Measurements from ENCODE around the gene C1orf167. TPM values are rescaled to one million over a fixed set of nuclear protein-coding genes. Genes with fewer than 3 reads are reported as not detected.

Gene C1orf167, protein sequence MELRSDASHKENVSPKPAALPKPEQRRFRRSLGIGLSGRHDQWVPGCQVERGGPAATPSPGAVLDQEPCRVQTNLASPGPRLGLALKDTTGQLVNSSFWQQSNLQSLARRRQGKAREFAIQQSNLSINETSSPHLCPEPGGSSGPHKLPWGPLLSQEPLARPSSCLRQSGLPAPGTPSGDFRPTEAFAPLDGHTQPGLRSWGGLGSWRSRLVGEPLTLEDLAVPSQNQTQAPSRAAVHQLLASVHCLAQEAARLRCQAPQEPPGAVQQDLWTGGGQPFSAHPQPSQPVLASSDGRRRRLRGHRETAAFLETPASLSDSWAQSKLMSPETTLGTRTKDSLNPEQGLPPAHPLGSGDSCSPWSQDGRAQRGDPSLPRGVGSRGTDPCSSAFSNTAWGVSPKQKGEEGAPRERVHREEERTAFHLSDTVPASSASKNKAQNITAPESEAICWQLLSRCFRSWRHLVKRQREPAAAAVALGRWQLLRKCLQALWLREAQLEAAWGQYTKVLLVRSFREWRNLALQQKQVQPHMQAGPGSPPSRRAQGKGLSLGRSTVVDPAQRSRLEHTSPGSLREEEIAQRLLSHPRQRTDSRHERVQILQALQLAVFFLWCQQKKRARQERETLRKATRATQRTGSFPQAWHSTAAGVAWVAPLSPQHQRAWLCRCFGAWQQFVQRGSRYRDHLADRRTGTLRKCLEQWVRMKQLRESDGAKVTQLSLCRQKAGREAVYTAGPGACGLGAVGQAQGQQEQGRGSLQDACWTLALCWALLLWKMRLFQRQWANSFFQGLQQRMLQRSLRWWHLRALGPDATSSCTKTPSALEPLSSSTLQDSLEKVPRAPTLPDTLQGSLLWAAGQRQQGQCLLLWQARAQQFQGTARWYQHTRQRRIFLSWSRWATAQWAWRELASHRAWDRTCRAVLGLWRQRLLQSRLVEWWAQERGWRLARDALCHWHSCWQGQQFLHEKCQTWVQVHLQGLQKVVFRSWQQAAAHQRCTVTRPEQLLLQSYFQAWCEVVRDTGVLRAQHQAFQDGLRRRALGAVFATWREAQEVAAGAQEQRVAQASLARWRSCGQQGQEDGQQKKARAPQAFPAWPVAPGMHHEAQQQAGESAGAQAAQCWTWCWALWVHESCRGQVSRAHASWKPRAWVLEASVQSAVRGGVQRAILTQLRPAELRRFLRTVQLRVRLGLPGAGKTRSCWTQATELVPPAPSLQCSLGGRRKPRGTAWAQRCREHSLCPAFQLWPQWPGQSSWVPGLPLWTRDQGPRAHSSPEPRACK (N-terminal part only)
- not detected in 2 replicates for total RNA-seq

GRCh38 chr1:11761988-11762406, at the start of gene C1orf167:
Gene C1orf167 (plus strand): TSS chr1:11762193. CDS start chr1:11764401, 2,208 bp downstream.

DNA sequence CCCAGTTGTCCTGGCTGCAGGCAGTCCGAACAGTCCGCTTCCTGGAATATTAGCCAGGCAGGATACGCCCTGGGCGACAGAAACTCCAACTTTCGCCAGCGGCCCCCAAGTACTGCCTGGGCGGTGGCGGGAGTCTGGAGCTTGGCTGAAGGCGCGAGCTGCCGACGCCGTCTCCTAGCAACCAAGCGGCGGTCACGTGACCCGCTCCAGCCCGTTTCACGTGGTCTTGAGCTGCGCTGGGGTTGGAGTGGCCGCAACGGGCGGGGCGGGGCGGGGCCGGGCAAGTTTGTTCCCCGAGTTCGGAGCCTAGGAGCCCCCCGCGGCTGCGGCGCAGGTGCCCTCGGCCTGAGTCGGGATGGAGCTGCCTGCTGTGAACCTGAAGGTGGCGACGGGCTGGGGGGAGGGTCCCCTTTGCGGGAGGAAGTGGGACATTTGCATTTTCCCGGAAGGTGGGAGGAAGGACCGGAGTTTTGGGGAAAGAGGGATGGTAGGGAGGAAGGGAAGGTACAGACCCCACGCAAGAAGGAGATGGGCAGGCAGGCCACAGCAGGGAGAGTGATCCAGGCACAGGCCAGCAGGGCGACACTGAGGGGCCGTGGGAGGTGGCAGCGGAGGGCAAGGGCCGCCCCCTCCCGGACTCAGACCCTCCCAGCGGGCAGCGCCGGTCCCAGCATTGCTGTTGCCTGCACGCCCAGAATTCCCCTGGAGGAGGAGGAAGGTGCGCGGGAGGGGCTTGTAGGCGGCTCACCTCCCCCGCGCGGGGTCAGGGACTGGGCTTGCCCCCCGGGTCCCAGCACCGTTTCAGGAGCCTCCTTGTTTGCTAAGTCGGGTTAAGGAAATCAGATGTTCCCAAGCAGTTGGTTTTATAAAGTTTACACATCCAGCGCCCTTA, 25.9 kb upstream of the C1orf167 start, which contains the start of gene AGTRAP:
Gene AGTRAP, plus strand, starts transcription at position 283 of the 892 bp plus-strand sequence. Its CDS starts 73 bp downstream, at position 356.

DNA sequence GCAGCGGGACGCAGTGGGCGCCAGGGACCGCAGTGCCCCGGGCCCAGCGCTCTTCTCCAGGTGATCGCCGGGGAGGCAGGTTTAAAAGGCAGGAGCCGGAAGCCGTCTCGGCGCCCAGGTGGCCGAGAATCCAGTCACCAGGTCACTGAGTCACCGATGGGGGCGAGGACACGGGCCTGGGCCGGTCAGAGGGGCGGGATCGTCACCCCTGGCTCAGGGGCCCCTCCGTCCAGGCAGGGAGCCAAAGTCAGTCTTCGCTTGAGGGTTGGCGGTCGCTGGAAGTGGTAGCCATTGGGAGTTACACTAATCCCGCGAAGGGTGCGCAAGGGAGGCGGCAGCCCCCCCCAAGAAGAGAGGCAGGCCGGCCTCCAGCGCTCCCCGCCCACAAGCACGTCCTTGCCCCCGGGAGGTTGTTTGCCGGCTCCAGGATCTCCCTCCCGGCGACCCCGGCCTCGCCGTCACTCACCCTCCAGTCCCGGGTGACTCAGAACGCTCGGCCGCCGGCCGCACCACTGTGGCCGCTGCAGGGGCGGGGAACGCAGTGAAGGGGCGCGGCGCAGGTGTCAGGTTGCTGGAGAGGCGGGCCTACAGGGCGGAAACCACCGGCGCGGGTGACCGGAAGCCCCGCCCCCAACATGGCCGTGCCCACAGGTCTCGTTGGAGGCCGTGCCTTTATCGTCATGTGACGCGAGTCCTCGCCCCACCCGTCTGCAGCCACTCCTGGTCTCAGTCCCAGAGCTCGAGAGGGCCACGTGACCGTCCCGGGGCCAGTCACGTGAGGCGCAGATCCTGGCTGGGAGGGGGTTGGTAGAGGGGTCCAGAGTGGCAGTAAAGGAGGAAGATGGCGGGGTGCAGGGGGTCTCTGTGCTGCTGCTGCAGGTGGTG, 43.7 kb downstream of the C1orf167 start, which contains the start of the genes CLCN6 and MTHFR:
Gene CLCN6, plus strand, starts transcription at position 770 of the 885 bp plus-strand sequence. Its CDS starts 72 bp downstream, at position 842.
Gene MTHFR, minus strand, starts transcription at position 543 of the 885 bp plus-strand sequence. CDS start 2,848 bp downstream, outside the sequence.

Other genes with a start within 250 kb of the C1orf167 start
- gene FBXO2, start 107.8 kb upstream of the C1orf167 start, total RNA-seq, result under 0.01 TPM in 1 of 2 replicates, not detected in the other
- 8.0 and 8.1 TPM in 2 replicates for gene FBXO44, start 107.3 kb upstream of the C1orf167 start, total RNA-seq
- gene FBXO6, start 98.0 kb upstream of the C1orf167 start, total RNA-seq, result 2.2 and 2.9 TPM in 2 replicates
- gene MAD2L2, start 81.0 kb upstream of the C1orf167 start, total RNA-seq, result 36.6 and 41.2 TPM in 2 replicates
- under 0.01 TPM in 2 replicates for gene DRAXIN, start 70.5 kb upstream of the C1orf167 start, total RNA-seq
- 34.2 and 45.6 TPM in 2 replicates for gene AGTRAP, start 26.1 kb upstream of the C1orf167 start, total RNA-seq
- gene MTHFR, start 43.8 kb downstream of the C1orf167 start, total RNA-seq, result 26.6 and 32.0 TPM in 2 replicates
- gene CLCN6, start 44.0 kb downstream of the C1orf167 start, total RNA-seq, result 15.1 and 23.7 TPM in 2 replicates
- gene NPPA, start 85.6 kb downstream of the C1orf167 start, total RNA-seq, result not detected in 2 replicates
- not detected in 2 replicates for gene NPPB, start 96.8 kb downstream of the C1orf167 start, total RNA-seq
- 49.6 and 58.6 TPM in 2 replicates for gene KIAA2013, start 164.2 kb downstream of the C1orf167 start, total RNA-seq
- gene PLOD1, start 172.5 kb downstream of the C1orf167 start, total RNA-seq, result 221 and 251 TPM in 2 replicates
- 47.4 and 61.6 TPM in 2 replicates for gene MFN2, start 218.3 kb downstream of the C1orf167 start, total RNA-seq